Gastrocnemius medialis (tissue), 4 donors: ENCODE data around the gene EXOC7.

Experiments used
- CTCF ChIP-seq, 5 experiments: fragments of 450-650 bp in 3 of 5; fragments of 200-600 bp in 2 of 5; sonication (generic) in 2 of 5; IDR thresholded peaks in 4 of 5; conservative IDR thresholded peaks in 1 of 5; 1 replicate in 4 of 5; 2 replicates in 1 of 5; pipeline ENCODE4 v1.5.1; 2016 to 2019; ENCODE audit warnings: antibody characterized with exemption in 5 of 5, mild to moderate bottlenecking in 3 of 5, moderate library complexity in 3 of 5
- POLR2A ChIP-seq, 2 donors: fragments of 450-650 bp; IDR thresholded peaks; one replicate each; pipeline ENCODE4 v1.6.1; 2017; ENCODE audit warnings: antibody characterized with exemption in 2 of 2, mild to moderate bottlenecking in 2 of 2, moderate library complexity in 2 of 2

- TF ChIP-seq POLR2A (IDR thresholded peaks at IDR 0.05) (no peak), CTCF (IDR thresholded peaks at IDR 0.05 in 4 of 5, conservative IDR thresholded peaks at IDR 0.05 in 1 of 5) (no peak)
Observed at GRCh38 chr17:76119409-76120371, 16.1 kb upstream of the EXOC7 start.
